ENCODE measurements around the gene DGCR2. TPM values are rescaled to one million over a fixed set of nuclear protein-coding genes. Genes with fewer than 3 reads are reported as not detected.

The DGCR2 gene
- total RNA-seq, 8 experiments from 2014 or later, result 31.2 to 53.9 (median 34.0) TPM

- WGBS, 10 experiments, result 68 to 100% (median 96%) methylated on average over 1 to 13 of the region's 22 CpGs; no CpG with 5 or more reads in 3 of the 10 experiments
- in situ Hi-C loops (cut with MboI; ENCODE audit: low pct_unique_long_range_greater_than_20kb in 2 of 9, low sequenced_read_pairs in 9 of 9, unreplicated experiment in 9 of 9), result no loop called here
- peak in 2 of 8 experiments; percentile 21 to 27 for ATAC-seq (replicated peaks in 6 of 8)
- no peak overlapping the region for H3K4me3 ChIP-seq
- no peaks in the 10 kb centered on the region for H3K4me1 ChIP-seq (replicated peaks in 1 of 2)
- no peak overlapping the region for H3K27ac ChIP-seq
Measured at GRCh38 chr22:19042285-19043120, 79.7 kb downstream of the DGCR2 start.

- in situ Hi-C loops (cut with MboI; ENCODE audit: low pct_unique_long_range_greater_than_20kb in 2 of 9, low sequenced_read_pairs in 9 of 9, unreplicated experiment in 9 of 9), result no loop called here
- H3K27ac ChIP-seq, result no peak overlapping the region
- no peak overlapping the region for H3K4me3 ChIP-seq
- no peak for ATAC-seq (replicated peaks in 6 of 8)
- WGBS, 10 experiments, result 80 to 100% (median 100%) methylated on average over 1 to 7 of the region's 15 CpGs; no CpG with 5 or more reads in 5 of the 10 experiments
- H3K4me1 ChIP-seq (replicated peaks in 1 of 2), result no peaks in the 10 kb centered on the region
Measured at GRCh38 chr22:19041704-19042074, 80.5 kb downstream of the DGCR2 start.

GRCh38 chr22:19040888-19041703 lies 81.1 kb downstream of the DGCR2 start:
- no peak overlapping the region for H3K4me3 ChIP-seq
- peak overlapping the region in 1 of 2 donors; percentile 30 for H3K27ac ChIP-seq
- in situ Hi-C loops (cut with MboI; ENCODE audit: low pct_unique_long_range_greater_than_20kb in 2 of 9, low sequenced_read_pairs in 9 of 9, unreplicated experiment in 9 of 9), result no loop called here
- WGBS, 10 experiments, result 80 to 95% (median 90%) methylated on average over 2 to 10 of the region's 30 CpGs; no CpG with 5 or more reads in 6 of the 10 experiments
- ATAC-seq (replicated peaks in 6 of 8), result no peak
- no peaks in the 10 kb centered on the region for H3K4me1 ChIP-seq (replicated peaks in 1 of 2)

- 80% methylated on average over 1 of the region's 4 CpGs; no CpG with 5 or more reads in 8 of the 10 experiments for WGBS, 10 experiments
- Histone ChIP-seq H3K4me1 (replicated peaks in 1 of 2) (no peaks in the 10 kb centered on the region), H3K27ac (peak overlapping the region in 1 of 2 donors; percentile 30), H3K4me3 (no peak overlapping the region)
- peak in 1 of 8 experiments; percentile 13 for ATAC-seq (replicated peaks in 6 of 8)
- in situ Hi-C loops (cut with MboI; ENCODE audit: low pct_unique_long_range_greater_than_20kb in 2 of 9, low sequenced_read_pairs in 9 of 9, unreplicated experiment in 9 of 9), result no loop called here
Measured at GRCh38 chr22:19040391-19040861, 81.8 kb downstream of the DGCR2 start.

GRCh38 chr22:19039796-19040280 lies 82.4 kb downstream of the DGCR2 start:
- in situ Hi-C loops (cut with MboI; ENCODE audit: low pct_unique_long_range_greater_than_20kb in 2 of 9, low sequenced_read_pairs in 9 of 9, unreplicated experiment in 9 of 9), result no loop called here
- 100% methylated on average over 1 of the region's 6 CpGs; no CpG with 5 or more reads in 8 of the 10 experiments for WGBS, 10 experiments

GRCh38 chr22:19039448-19039780 lies 82.8 kb downstream of the DGCR2 start:
- Histone ChIP-seq H3K4me1 (replicated peaks in 1 of 2) (no peaks in the 10 kb centered on the region), H3K4me3 (no peak overlapping the region), H3K27ac (no peak overlapping the region)
- WGBS, 10 experiments, result 72 to 100% (median 94%) methylated on average over 1 to 7 of the region's 8 CpGs; no CpG with 5 or more reads in 3 of the 10 experiments
- in situ Hi-C loops (cut with MboI; ENCODE audit: low pct_unique_long_range_greater_than_20kb in 2 of 9, low sequenced_read_pairs in 9 of 9, unreplicated experiment in 9 of 9), result no loop called here
- no peak for ATAC-seq (replicated peaks in 6 of 8)

More at GRCh38 chr22:19039796-19040280, 82.4 kb downstream of the DGCR2 start:
- no peak overlapping the region for H3K27ac ChIP-seq
- no peak for ATAC-seq (replicated peaks in 6 of 8)
- H3K4me1 ChIP-seq (replicated peaks in 1 of 2), result no peaks in the 10 kb centered on the region
- H3K4me3 ChIP-seq, result no peak overlapping the region

- no peak overlapping the region for H3K27ac ChIP-seq
- in situ Hi-C loops (cut with MboI; ENCODE audit: low pct_unique_long_range_greater_than_20kb in 2 of 9, low sequenced_read_pairs in 9 of 9, unreplicated experiment in 9 of 9), result no loop called here
- WGBS, 10 experiments, result 80 to 94% (median 90%) methylated on average over 2 to 15 of the region's 24 CpGs; no CpG with 5 or more reads in 5 of the 10 experiments
Measured at GRCh38 chr22:19038728-19039447, 83.3 kb downstream of the DGCR2 start.

GRCh38 chr22:19038164-19038546 lies 84.1 kb downstream of the DGCR2 start:
- Histone ChIP-seq H3K27ac (no peak overlapping the region), H3K4me1 (replicated peaks in 1 of 2) (no peaks in the 10 kb centered on the region), H3K4me3 (no peak overlapping the region)
- 50 to 70% methylated on average over 2 of the region's 5 CpGs; no CpG with 5 or more reads in 8 of the 10 experiments for WGBS, 10 experiments
- in situ Hi-C loops (cut with MboI; ENCODE audit: low pct_unique_long_range_greater_than_20kb in 2 of 9, low sequenced_read_pairs in 9 of 9, unreplicated experiment in 9 of 9), result no loop called here
- ATAC-seq (replicated peaks in 6 of 8), result no peak

More at GRCh38 chr22:19038728-19039447, 83.3 kb downstream of the DGCR2 start:
- Histone ChIP-seq H3K4me3 (no peak overlapping the region), H3K4me1 (replicated peaks in 1 of 2) (no peaks in the 10 kb centered on the region)
- ATAC-seq (replicated peaks in 6 of 8), result peak in 2 of 8 experiments; percentile 8 to 15

- 60 to 100% (median 90%) methylated on average over 1 to 6 of the region's 17 CpGs; no CpG with 5 or more reads in 3 of the 10 experiments for WGBS, 10 experiments
- in situ Hi-C loops (cut with MboI; ENCODE audit: low pct_unique_long_range_greater_than_20kb in 2 of 9, low sequenced_read_pairs in 9 of 9, unreplicated experiment in 9 of 9), result no loop called here
- Histone ChIP-seq H3K4me3 (no peak overlapping the region), H3K27ac (peak overlapping the region in 1 of 2 donors; percentile 16), H3K4me1 (replicated peaks in 1 of 2) (no peaks in the 10 kb centered on the region)
- no peak for ATAC-seq (replicated peaks in 6 of 8)
Measured at GRCh38 chr22:19037282-19038163, 84.7 kb downstream of the DGCR2 start.

GRCh38 chr22:19036523-19037273 lies 85.5 kb downstream of the DGCR2 start:
- no peaks in the 10 kb centered on the region for H3K4me1 ChIP-seq (replicated peaks in 1 of 2)
- peak overlapping the region in 1 of 2 donors; percentile 25 for H3K27ac ChIP-seq
- H3K4me3 ChIP-seq, result no peak overlapping the region
- 81 to 100% methylated on average over 1 to 3 of the region's 17 CpGs; no CpG with 5 or more reads in 8 of the 10 experiments for WGBS, 10 experiments
- ATAC-seq (replicated peaks in 6 of 8), result peak in 2 of 8 experiments; percentile 6 to 12
- in situ Hi-C loops (cut with MboI; ENCODE audit: low pct_unique_long_range_greater_than_20kb in 2 of 9, low sequenced_read_pairs in 9 of 9, unreplicated experiment in 9 of 9), result no loop called here

- no peak for ATAC-seq (replicated peaks in 6 of 8)
- in situ Hi-C loops (cut with MboI; ENCODE audit: low pct_unique_long_range_greater_than_20kb in 2 of 9, low sequenced_read_pairs in 9 of 9, unreplicated experiment in 9 of 9), result no loop called here
- Histone ChIP-seq H3K4me3 (no peak overlapping the region), H3K27ac (peak overlapping the region in 1 of 2 donors; percentile 25), H3K4me1 (replicated peaks in 1 of 2) (no peaks in the 10 kb centered on the region)
- WGBS, 10 experiments, result 63 to 100% (median 85%) methylated on average over 1 to 4 of the region's 4 CpGs; no CpG with 5 or more reads in 5 of the 10 experiments
Measured at GRCh38 chr22:19036229-19036522, 86.0 kb downstream of the DGCR2 start.

Measured in motor neuron (in vitro differentiated cells).